Pulmonary artery endothelial cell (primary cell): ENCODE data around the gene GRIK2. TPM values are rescaled to one million over a fixed set of nuclear protein-coding genes. Genes with fewer than 3 reads are reported as not detected.

Source experiments
- DNase-seq: peaks from one replicate; pipeline ENCODE4 v3.0.0-alpha.2; 2011; ENCODE audit warnings: low read depth, low spot score
- total RNA-seq: library from RNA; depleted of rRNA; stranded (reverse); fragments of >200 nt; gene quantifications from 2 replicates; pipeline ENCODE4 v1.2.3, GENCODE V29; 2014

The GRIK2 gene
- total RNA-seq, 1 donor from 2014 or later = not detected

- DNase-seq = no peak
Observed at GRCh38 chr6:101777646-101778045, 384.1 kb downstream of the GRIK2 start.

GRCh38 chr6:101779051-101779844 is 385.7 kb downstream of the GRIK2 start:
- no peak for DNase-seq

GRCh38 chr6:101783287-101783686 is 389.8 kb downstream of the GRIK2 start:
- DNase-seq = no peak

DNA sequence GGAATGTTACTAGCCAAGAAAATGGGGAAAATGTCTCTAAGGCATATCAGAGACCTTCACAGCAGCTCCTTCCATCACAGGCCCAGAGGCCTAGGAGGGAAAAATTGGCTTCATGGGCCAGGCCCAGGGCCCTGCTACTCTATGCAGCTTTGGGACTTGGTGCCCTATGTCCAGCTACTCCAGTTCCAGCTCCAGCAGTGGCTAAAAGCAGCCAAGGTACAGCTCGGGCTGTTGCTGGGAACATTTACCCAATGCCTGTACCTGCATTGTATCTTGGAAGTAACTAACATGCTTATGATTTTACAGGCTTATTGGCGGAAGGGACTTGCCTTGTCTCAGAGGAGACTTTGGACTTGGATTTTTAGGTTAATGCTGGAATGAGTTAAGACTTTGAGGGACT is 390.6 kb downstream of the GRIK2 start:
- no peak for DNase-seq

DNA sequence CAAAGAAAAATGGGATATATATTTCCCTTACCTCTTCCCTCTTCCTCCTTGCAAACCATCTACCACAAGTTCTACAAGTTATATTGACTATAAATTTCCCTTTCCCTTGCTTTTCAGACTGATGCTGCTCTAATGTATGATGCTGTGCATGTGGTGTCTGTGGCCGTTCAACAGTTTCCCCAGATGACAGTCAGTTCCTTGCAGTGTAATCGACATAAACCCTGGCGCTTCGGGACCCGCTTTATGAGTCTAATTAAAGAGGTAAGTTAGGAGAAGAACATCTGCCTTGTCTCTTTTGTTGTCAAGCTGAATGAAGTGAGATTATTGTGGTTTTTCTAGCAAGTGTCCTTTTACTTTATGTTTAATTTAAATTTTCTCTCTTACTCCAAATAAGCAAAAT is 406.0 kb downstream of the GRIK2 start:
- no peak for DNase-seq

- DNase-seq = no peak
Observed at GRCh38 chr6:101800598-101800997, 407.1 kb downstream of the GRIK2 start.

DNA sequence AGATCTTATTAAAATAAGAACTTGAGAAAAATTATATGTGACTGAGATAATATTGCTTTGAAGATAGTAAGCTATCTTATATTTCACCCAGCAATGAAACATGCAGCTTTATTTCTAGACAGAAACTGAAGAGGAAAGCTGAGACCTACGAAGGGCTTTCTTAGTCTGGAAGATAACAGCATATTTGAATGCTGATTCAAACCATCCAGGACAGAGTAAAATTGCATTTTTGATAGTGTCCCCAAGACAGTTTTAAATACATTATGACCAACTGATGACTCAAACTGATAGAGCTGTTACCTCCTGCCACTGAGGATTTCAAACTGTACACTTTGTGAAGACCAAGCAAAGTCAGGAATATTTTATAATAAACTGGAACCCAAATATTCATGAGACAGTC is 409.6 kb downstream of the GRIK2 start:
- DNase-seq = no peak

DNA sequence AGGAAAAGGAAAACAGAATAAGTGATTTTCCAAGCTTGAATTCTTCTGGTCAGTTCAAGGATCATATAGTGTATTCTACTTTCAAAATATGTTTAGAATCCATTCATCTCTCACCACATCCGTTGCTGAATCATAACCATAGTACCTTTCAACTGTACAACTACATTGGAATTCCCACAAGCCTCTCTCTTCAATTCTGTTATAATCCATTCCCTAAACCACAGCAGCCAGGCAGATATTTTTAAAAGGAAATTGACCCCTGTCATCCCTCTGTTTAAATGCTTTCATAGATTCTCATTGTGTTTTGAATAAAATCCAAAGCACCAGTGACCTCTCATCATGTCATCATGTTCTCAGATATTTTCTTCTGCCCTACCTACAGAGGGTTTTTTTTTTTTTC is 412.7 kb downstream of the GRIK2 start:
- DNase-seq = no peak

GRCh38 chr6:101811108-101811507 is 417.6 kb downstream of the GRIK2 start:
- no peak for DNase-seq

DNA sequence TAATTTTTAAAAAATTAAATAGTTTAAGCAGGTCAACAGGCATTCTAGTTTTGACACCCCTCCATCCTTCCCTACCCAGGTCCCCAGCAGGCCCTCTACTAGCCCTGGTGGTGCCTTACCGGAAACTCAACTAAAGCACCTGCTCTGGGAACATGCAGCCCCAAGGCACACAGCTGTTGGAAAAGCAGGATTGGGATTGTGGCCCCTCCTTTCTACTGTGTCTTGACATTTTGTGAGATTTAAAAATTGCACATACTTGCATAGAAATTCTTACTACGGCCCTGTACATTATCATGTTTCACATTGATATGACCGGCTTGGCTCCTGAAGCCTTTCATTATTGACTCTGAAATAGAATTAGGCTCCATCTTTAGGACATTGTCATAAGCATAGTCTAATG is 423.2 kb downstream of the GRIK2 start:
- DNase-seq = no peak

DNA sequence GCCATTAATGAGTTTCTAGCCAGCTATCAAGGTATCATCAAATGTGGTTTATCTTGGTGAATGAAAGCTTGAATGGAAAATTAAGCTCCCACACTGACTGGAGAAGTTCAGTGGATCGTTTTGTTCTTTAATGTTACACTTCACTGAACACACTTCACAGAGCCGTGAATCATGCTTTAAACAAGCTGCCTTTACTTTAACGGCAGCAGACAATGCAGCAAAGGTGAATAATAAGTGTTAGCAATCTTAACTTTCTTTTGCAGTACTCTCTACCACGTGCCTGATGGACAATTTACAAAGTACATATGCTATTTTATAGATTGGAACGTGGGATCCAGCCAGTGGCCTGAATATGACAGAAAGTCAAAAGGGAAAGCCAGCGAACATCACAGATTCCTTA is 424.5 kb downstream of the GRIK2 start:
- DNase-seq = no peak

GRCh38 chr6:101824551-101825345 is 431.2 kb downstream of the GRIK2 start:
- no peak for DNase-seq

GRCh38 chr6:101826269-101826668 is 432.8 kb downstream of the GRIK2 start:
- DNase-seq = no peak

DNA sequence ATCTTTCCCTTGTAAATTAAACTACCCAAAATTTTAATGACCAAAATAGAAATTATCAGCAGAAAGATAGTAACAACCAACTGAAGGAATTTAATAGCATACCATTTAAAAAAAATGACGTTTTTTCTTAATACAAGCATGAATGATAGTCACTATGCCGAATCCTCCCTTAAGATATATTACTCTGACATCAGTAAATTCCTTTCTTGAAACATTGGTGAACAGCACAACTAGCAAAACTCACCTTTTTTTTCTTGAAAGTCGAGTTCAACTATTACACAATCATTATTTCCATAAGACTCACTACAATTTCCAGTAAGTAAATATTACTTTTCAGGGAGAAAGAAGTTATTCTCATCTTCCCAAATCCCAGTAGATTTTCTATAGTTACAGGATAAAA is 433.2 kb downstream of the GRIK2 start:
- DNase-seq = no peak

- DNase-seq = no peak
Observed at GRCh38 chr6:101830501-101831031, 437.1 kb downstream of the GRIK2 start.

DNA sequence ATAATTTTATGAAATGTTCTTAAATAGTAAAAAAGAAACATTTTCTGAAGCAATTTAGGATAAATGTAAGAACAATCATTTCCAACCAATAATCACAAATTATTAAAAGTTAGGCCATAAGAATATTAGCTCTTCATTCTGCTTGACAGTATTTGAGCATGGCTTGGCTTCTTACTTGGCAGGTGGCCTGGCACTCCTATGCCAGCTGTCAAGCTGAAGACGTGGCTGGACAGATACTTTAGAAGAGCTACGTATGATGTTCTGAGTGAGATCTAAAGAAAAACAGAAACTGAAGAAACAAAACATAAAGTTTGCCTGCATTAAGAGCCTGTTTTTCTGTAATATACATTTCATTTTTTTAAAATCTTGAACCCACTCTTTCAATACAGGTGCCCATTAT is 438.9 kb downstream of the GRIK2 start:
- no peak for DNase-seq

DNA sequence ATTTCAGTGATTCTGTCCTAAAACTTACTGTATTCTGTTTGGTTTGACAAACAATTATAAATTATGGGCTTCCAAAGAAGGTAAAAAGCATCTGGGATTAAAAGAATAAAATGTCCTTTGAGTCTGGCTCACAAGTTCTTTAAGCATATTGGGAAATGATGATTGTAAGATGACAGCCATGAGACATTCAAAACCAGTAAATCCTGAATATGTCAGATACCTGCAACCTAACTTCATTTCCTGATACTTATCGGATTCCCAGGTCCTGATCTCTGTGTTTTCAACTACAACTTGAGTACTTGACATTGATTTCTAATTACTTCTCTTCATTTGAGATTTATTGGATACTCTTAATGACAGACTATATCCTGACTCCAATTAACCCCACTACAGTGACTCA is 446.6 kb downstream of the GRIK2 start:
- no peak for DNase-seq

DNA sequence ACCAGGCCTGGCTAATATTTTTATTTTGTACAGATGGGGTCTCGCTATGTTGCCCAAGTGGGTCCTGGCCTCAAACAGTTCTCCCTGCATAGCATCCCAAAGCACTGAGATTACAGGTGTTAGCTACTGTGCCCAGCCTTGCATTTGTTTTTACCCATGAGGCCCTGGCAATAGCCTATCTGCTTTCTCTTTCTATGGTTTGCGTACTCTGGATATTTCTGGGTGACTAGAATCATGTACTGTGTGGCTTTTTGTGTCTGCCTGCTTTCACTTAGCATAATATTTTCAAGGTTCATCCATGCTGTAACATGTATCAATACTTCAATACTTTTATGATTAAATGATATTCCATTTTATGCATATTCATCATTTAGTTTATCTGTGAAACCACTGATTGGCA is 451.7 kb downstream of the GRIK2 start:
- DNase-seq = no peak

DNA sequence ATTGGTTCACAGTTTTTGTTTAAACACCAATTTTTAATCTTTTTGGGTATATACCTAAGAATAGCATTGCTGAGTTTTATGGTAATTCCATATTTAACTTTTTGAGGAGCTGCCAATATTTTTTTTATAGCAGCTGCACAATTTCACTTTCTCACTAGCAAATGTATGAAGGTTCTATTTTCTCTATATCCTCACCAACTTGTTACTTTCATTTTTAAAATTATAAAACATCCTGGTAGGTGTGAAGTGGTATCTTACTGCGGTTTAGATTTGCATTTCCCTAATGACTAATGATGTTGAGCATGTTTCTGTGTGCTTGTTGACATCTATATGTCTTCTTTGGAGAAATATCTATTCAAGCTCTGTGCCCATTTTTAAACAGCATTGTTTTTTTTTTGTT is 452.1 kb downstream of the GRIK2 start:
- DNase-seq = no peak

DNA sequence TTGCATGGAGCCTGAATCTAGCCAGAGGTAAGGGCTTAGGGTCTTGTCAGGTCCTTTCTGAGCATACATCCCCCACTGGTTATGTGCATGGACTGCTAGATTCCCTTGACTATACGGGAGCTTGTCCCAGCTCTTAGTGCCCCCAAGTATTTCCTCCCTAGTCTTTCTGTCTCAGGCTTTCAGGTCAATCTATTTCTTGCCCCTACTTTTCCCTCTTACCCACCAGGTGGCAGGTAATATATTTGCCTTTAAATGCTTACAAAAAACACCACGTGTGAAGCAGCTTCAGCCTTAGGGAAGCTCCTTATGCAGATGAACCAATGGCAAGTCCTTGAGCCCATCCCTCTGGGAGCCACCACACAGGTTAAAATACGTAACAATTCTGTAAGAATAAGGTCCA is 454.2 kb downstream of the GRIK2 start:
- no peak for DNase-seq

DNA sequence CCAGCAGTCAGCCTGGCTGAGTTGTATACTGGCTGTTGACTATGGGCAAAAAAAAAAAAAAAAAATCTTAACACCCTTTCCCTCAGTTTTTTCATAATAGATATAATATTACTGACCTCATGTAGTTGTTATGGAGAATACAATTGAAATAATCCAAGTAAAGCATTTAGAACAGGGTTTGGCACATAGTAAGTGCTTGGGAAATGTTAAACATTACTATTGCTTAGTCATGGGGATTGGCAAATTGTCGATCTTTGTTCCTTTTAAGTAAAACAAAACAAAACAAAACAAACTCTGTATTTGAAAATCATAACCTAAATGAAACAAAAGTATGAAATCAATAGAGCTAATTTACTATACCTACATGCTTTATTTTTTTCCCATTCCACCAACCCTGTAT is 458.4 kb downstream of the GRIK2 start:
- no peak for DNase-seq

DNA sequence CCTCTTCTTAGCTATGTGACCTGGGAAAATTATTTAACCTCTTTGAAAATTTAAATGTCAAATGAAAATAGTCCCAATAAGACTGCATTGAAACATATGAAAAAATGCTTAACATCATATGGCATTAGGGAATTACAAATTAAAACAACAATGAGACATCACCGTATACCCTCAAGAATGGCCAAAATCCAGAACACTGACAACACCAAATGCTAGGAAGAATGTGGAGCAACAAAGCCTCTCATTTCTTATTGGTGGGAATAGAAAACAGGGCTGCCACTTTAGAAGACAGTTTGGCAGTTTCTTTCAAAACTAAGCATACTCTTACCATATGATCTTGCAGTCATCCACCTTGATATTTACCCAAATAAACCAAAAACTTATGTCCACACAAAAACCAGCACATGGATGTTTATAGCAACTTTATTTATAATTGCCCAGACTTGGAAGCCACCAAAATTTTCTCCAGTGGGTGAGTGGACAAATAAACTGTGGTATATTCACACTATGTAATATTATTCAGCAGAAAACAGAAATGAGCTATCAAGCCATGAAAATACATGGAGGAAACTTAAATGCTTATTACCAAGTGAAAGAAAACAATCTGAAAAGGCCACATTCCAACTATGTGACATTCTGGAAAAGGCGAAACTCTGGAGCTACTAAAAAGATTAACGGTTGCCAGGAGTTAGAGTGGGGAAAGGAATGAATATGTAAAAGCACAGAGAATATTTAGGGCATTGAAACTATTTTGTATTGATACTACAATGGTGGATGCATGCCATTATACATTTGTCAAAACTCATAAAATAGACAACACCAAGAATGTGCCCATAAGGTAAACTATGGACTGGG is 459.9 kb downstream of the GRIK2 start:
- DNase-seq = no peak
